ENCODE data around the gene ARHGAP22. TPM values are rescaled to one million over a fixed set of nuclear protein-coding genes. Genes with fewer than 3 reads are reported as not detected.

ARHGAP22 gene
- total and polyA plus RNA-seq, 2 of the 4 experiments (the other 2 are of a cell fraction): 28.3 to 30.2 TPM

DNA sequence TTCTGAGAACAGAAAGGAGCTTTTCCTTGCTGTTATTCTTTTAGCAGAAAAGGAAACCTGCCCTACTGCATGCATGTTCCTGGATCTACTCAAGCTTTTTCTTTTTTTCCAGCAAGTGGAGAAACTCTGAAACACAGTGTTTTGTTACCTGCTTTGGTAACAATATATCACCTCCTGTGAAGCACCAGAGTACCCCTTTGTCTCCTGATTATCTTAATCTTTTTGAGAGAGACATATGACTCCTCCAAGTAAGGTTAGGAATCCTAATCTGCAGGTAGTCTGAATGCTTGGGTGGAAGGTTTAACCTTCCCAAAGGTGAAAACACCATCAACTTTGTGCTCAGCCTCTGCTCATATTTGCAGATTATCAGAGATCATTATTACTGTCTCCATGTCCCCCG is 205.3 kb downstream of the ARHGAP22 start:
- peaks cover 16% of the 10 kb centered on the region for H3K9me1 ChIP-seq (ENCODE audit: insufficient read depth, low read length)
- peak overlapping the region; percentile 91 for H3K14ac ChIP-seq (replicated peaks; ENCODE audit: low read depth, low read length)
- intact Hi-C loops (cut with micrococcal nuclease) (no loop called here), in situ Hi-C loops (cut with MboI; ENCODE audit: low sequenced_read_pairs) (no loop called here), dilution Hi-C loops (cut with HindIII; ENCODE audit: low sequenced_read_pairs, unreplicated experiment) (no loop called here)
- H3K4me1 ChIP-seq (ENCODE audit: control insufficient read depth, insufficient read depth, low read length): peaks cover 12% of the 10 kb centered on the region
- WGBS, 2 experiments (ENCODE audit: extremely low coverage in 2 of 2, insufficient read length in 1 of 2): no CpG with 5 or more reads among the region's 1 CpG
- CTCF ChIA-PET: interaction anchor here (0.6 to 1.0 kb wide), 2 partner anchors 26 to 46 kb away, joined by 3 read pairs; no protein-coding TSS in a partner anchor
- H2AK9ac ChIP-seq (replicated peaks; ENCODE audit: low read depth, low read length, poor library complexity): no peak overlapping the region
- H3K56ac ChIP-seq (ENCODE audit: extremely low read depth, insufficient read depth, low read length): 0 out of 2 replicates have a peak overlapping the region, but pooled peaks have one; percentile 33
- peak overlapping the region; percentile 85 for H3K4ac ChIP-seq (ENCODE audit: low read depth, low read length)
- H2BK20ac ChIP-seq (ENCODE audit: low read depth, low read length): peak overlapping the region; percentile 45
- H2AK5ac ChIP-seq (ENCODE audit: low read depth, low read length): peak overlapping the region; percentile 89
- BruUV-seq (replicated peaks): no TSS peak
- H3K27ac ChIP-seq (ENCODE audit: insufficient read depth, low read length): peak overlapping the region; percentile 31; the same call in 1 of the 2 replicates
- no peak for DNase-seq
- H4K20me1 ChIP-seq (ENCODE audit: insufficient read depth, low read length): peaks cover 22% of the 10 kb centered on the region; the same call in 1 of the 2 replicates
- no peaks in the 10 kb centered on the region for H3K36me3 ChIP-seq (ENCODE audit: control insufficient read depth, insufficient read depth, low read length)
- peak overlapping the region; percentile 68 for H2BK5ac ChIP-seq (ENCODE audit: low read depth, low read length, poor library complexity, severe bottlenecking)
- TF ChIP-seq FOS (IDR thresholded peaks at IDR 0.05; ENCODE audit: low read depth, low read length): no peak
- no peak for TF ChIP-seq ELK1 (IDR thresholded peaks at IDR 0.05; ENCODE audit: borderline replicate concordance, low read depth, low read length)
- no peak for TF ChIP-seq BHLHE40 (IDR thresholded peaks at IDR 0.05; ENCODE audit: low read depth, low read length)
- TF ChIP-seq MAFK (IDR thresholded peaks at IDR 0.05; ENCODE audit: low read depth, low read length): no peak
- no peak for TF ChIP-seq MAZ (IDR thresholded peaks at IDR 0.05; ENCODE audit: borderline replicate concordance, low read depth, low read length)
- TF ChIP-seq CHD1 (IDR thresholded peaks at IDR 0.05; ENCODE audit: low read depth, low read length): no peak
- no peak for TF ChIP-seq RCOR1 (IDR thresholded peaks at IDR 0.05; ENCODE audit: insufficient replicate concordance, low read length)
- TF ChIP-seq CEBPB (IDR thresholded peaks at IDR 0.05; ENCODE audit: low read depth, low read length): no peak
- TF ChIP-seq USF2 (IDR thresholded peaks at IDR 0.05; ENCODE audit: low read depth, low read length): no peak
- TF ChIP-seq, protein P1, sequence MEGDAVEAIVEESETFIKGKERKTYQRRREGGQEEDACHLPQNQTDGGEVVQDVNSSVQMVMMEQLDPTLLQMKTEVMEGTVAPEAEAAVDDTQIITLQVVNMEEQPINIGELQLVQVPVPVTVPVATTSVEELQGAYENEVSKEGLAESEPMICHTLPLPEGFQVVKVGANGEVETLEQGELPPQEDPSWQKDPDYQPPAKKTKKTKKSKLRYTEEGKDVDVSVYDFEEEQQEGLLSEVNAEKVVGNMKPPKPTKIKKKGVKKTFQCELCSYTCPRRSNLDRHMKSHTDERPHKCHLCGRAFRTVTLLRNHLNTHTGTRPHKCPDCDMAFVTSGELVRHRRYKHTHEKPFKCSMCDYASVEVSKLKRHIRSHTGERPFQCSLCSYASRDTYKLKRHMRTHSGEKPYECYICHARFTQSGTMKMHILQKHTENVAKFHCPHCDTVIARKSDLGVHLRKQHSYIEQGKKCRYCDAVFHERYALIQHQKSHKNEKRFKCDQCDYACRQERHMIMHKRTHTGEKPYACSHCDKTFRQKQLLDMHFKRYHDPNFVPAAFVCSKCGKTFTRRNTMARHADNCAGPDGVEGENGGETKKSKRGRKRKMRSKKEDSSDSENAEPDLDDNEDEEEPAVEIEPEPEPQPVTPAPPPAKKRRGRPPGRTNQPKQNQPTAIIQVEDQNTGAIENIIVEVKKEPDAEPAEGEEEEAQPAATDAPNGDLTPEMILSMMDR (conservative IDR thresholded peaks at IDR 0.05; ENCODE audit: low read depth, low read length): no peak
- TF ChIP-seq SMC3 (IDR thresholded peaks at IDR 0.05; ENCODE audit: low read depth, low read length): no peak
- no peak for TF ChIP-seq RFX5 (IDR thresholded peaks at IDR 0.05; ENCODE audit: low read depth, low read length)
- no peak for TF ChIP-seq POLR2A (IDR thresholded peaks at IDR 0.05; ENCODE audit: low read depth, low read length)
- TF ChIP-seq MXI1 (IDR thresholded peaks at IDR 0.05; ENCODE audit: borderline replicate concordance, low read depth, low read length): no peak
- TF ChIP-seq RAD21 (IDR thresholded peaks at IDR 0.05; ENCODE audit: low read length): no peak
- no peak for TF ChIP-seq NFE2L2 (IDR thresholded peaks at IDR 0.05; ENCODE audit: low read depth, low read length)
- peak overlapping the region; percentile 13 for H3K4me2 ChIP-seq (ENCODE audit: low read depth, low read length)
- no peaks in the 10 kb centered on the region for H3K27me3 ChIP-seq (ENCODE audit: control insufficient read depth, insufficient read depth, low read length)
- POLR2A ChIA-PET (ENCODE audit: unreplicated experiment): no interaction called here
- no peak overlapping the region for H3K4me3 ChIP-seq (ENCODE audit: insufficient read depth, low read depth, low read length)
- peak overlapping the region; percentile 20; the same call in 1 of the 2 replicates for H3K9ac ChIP-seq (ENCODE audit: low read depth, low read length)
- H4K91ac ChIP-seq (ENCODE audit: insufficient read depth, low read depth, low read length): peak overlapping the region; percentile 60
- peak overlapping the region; percentile 78 for H2BK120ac ChIP-seq (ENCODE audit: low read depth, low read length)
- no peak overlapping the region for H2AFZ ChIP-seq (replicated peaks; ENCODE audit: low read length, poor library complexity)
- peak overlapping the region; percentile 13; the same call in 1 of the 3 replicates for H2BK15ac ChIP-seq (ENCODE audit: low read depth, low read length)
- no peak for ATAC-seq (ENCODE audit: low read depth)
- peak overlapping the region; percentile 11 to 23; a peak in 2 of 4 replicates for H4K8ac ChIP-seq (ENCODE audit: low read depth in 2 of 2, low read length in 2 of 2)
- H3K9me3 ChIP-seq (ENCODE audit: control insufficient read depth, insufficient read depth, low read length): no peaks in the 10 kb centered on the region
- H3K23ac ChIP-seq (ENCODE audit: low read depth, low read length): peak overlapping the region; percentile 40
- peak overlapping the region; percentile 78 for H4K5ac ChIP-seq (ENCODE audit: low read depth, low read length)
- peak overlapping the region; percentile 1; the same call in 1 of the 2 replicates for H3K18ac ChIP-seq (ENCODE audit: low read depth, low read length)
- peaks cover 11 to 41% of the 10 kb centered on the region in 2 experiments; a peak in 3 of 4 replicates for H3K79me1 ChIP-seq (ENCODE audit: low read depth in 1 of 2, low read length in 2 of 2)

Data from IMR-90 (cell line).